Gastrocnemius medialis (tissue), 4 donors: Measurements from ENCODE around the gene CAV1. TPM values are rescaled to one million over a fixed set of nuclear protein-coding genes. Genes with fewer than 3 reads are reported as not detected.

Experiments
- ATAC-seq, 2 donors: fragments of 150-250 bp; one replicate each; pipeline ENCODE4 v1.9.1; 2016
- DNase-seq, 2 donors: peaks; one replicate each; pipeline ENCODE4 v3.0.0-alpha.2; 2019
- H3K27ac ChIP-seq, 4 donors: fragments of 200-600 bp; sonication (generic); 1 replicate in 1 of 4; 2 replicates in 3 of 4; pipeline ENCODE4 v1.5.1; 2016 to 2018; ENCODE audit warnings: mild to moderate bottlenecking in 2 of 4, moderate library complexity in 1 of 4
- H3K27me3 ChIP-seq, 3 donors: fragments of 200-600 bp; sonication (generic) in 2 of 3; 1 replicate in 1 of 3; 2 replicates in 2 of 3; pipeline versions ENCODE4 v1.5.1 to v1.6.0; 2016 to 2019; ENCODE audit warnings: mild to moderate bottlenecking in 1 of 3, moderate library complexity in 1 of 3
- H3K36me3 ChIP-seq, 2 donors: fragments of 200-600 bp; sonication (generic) in 1 of 2; one replicate each; pipeline ENCODE4 v1.5.1; 2017 to 2018
- H3K4me1 ChIP-seq, 2 donors: fragments of 200-600 bp; sonication (generic) in 1 of 2; one replicate each; pipeline ENCODE4 v1.5.1; 2016 to 2017; ENCODE audit warnings: mild to moderate bottlenecking in 2 of 2
- H3K4me3 ChIP-seq, 4 donors: fragments of 200-600 bp; sonication (generic) in 3 of 4; 1 replicate in 1 of 4; 2 replicates in 3 of 4; pipeline ENCODE4 v1.5.1; 2016 to 2019; ENCODE audit warnings: mild to moderate bottlenecking in 2 of 4
- H3K9me3 ChIP-seq, 3 donors: fragments of 200-600 bp; sonication (generic) in 2 of 3; 1 replicate in 1 of 3; 2 replicates in 2 of 3; pipeline ENCODE4 v1.5.1; 2016 to 2019
- POLR2A ChIP-seq, 2 donors: fragments of 450-650 bp; IDR thresholded peaks; one replicate each; pipeline ENCODE4 v1.6.1; 2017; ENCODE audit warnings: antibody characterized with exemption in 2 of 2, mild to moderate bottlenecking in 2 of 2, moderate library complexity in 2 of 2
- in situ Hi-C, 4 donors: fragments of 200-750 bp; cut with MboI; loops; one replicate each; pipeline versions ENCODE4 v1.15.0 to v1.8.0; 2017; ENCODE audit warnings: low sequenced_read_pairs in 4 of 4
- intact Hi-C: fragments of 100-400 bp; cut with DNase I; formaldehyde crosslinking; loops from one replicate; pipeline ENCODE4 v1.15.1; 2023; ENCODE audit warnings: low total_unique reads
- total RNA-seq, 4 donors: library from RNA; depleted of rRNA; stranded (reverse); fragments of >200 nt; gene quantifications; one replicate each; pipeline versions ENCODE4 v1.1.0 to v1.2.3, GENCODE V29; 2016
- TF ChIP-seq, protein P1 (sequence below), 5 experiments: fragments of 450-650 bp in 3 of 5; fragments of 200-600 bp in 2 of 5; sonication (generic) in 2 of 5; IDR thresholded peaks in 4 of 5; conservative IDR thresholded peaks in 1 of 5; 1 replicate in 4 of 5; 2 replicates in 1 of 5; pipeline ENCODE4 v1.5.1; 2016 to 2019; ENCODE audit warnings: antibody characterized with exemption in 5 of 5, mild to moderate bottlenecking in 3 of 5, moderate library complexity in 3 of 5

CAV1 gene
- total RNA-seq, 4 donors from 2014 or later: 64.7 to 87.8 (median 71.2) TPM

DNA sequence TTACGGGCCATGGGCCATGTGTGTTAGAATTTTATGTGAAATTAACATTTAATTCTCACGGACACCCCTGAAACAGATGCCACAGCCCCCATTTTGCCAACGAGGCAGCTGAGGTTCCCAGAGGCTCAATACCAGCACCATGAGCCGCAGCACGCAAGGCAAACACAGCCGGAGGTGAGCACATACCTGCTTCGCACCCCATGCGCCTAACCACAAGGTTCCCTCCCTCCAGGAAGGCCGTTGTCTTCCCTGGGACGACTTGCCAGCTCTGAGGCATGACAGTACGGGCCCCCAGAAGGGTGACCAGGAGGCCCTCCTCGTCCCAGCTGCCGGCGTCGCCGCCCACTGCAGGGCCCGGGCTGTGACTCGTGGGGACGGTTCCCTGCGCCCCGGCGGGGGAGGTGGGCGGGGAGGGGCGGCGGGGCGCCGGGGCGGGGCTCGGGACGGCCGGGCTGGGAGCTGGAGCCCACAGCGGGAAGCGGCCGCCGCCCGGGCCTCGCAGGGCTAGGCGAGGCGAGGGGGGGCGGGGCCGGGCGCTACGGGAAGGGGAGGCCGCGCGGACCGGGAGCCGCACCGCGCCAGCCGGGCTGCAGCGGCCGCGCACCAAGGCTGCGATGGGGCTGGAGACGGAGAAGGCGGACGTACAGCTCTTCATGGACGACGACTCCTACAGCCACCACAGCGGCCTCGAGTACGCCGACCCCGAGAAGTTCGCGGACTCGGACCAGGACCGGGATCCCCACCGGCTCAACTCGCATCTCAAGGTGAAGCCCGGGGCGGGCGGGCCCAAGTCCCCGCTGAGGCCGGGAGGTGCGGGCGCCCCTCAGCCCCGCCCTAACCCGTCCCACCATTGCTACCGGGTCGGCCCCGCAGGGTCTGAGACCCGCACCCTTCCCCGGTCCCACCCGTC lies 25.4 kb upstream of the CAV1 start, which contains the start of gene CAV2:
TSS of gene CAV2 (plus strand) at position 571 of the 910 bp plus-strand sequence. CDS start at position 615, 44 bp downstream.
- Histone ChIP-seq H3K27me3 (peaks cover 0 to 16% (median 11%) of the 10 kb centered on the region in 3 donors), H3K36me3 (no peaks in the 10 kb centered on the region), H3K9me3 (no peaks in the 10 kb centered on the region), H3K27ac (peak within 1 kb of the TSS; percentile 74 to 87 (median 83)), H3K4me3 (peak within 1 kb of the TSS; percentile 74 to 87 (median 78)), H3K4me1 (peaks cover 0 to 6% of the 10 kb centered on the region in 2 donors)
- ATAC-seq (peak; percentile 72 to 83), DNase-seq (peak; percentile 10 to 18)
- in situ Hi-C loops: no loop called here
- TF ChIP-seq, protein P1, sequence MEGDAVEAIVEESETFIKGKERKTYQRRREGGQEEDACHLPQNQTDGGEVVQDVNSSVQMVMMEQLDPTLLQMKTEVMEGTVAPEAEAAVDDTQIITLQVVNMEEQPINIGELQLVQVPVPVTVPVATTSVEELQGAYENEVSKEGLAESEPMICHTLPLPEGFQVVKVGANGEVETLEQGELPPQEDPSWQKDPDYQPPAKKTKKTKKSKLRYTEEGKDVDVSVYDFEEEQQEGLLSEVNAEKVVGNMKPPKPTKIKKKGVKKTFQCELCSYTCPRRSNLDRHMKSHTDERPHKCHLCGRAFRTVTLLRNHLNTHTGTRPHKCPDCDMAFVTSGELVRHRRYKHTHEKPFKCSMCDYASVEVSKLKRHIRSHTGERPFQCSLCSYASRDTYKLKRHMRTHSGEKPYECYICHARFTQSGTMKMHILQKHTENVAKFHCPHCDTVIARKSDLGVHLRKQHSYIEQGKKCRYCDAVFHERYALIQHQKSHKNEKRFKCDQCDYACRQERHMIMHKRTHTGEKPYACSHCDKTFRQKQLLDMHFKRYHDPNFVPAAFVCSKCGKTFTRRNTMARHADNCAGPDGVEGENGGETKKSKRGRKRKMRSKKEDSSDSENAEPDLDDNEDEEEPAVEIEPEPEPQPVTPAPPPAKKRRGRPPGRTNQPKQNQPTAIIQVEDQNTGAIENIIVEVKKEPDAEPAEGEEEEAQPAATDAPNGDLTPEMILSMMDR (IDR thresholded peaks at IDR 0.05 in 4 of 5, conservative IDR thresholded peaks at IDR 0.05 in 1 of 5): no peak
- peak; percentile 38 to 44 for TF ChIP-seq POLR2A (IDR thresholded peaks at IDR 0.05)
- intact Hi-C loops: loop anchor here (2.0 kb wide), 1 partner anchor 25 kb away; the partner anchor contains the start of gene CAV1

DNA sequence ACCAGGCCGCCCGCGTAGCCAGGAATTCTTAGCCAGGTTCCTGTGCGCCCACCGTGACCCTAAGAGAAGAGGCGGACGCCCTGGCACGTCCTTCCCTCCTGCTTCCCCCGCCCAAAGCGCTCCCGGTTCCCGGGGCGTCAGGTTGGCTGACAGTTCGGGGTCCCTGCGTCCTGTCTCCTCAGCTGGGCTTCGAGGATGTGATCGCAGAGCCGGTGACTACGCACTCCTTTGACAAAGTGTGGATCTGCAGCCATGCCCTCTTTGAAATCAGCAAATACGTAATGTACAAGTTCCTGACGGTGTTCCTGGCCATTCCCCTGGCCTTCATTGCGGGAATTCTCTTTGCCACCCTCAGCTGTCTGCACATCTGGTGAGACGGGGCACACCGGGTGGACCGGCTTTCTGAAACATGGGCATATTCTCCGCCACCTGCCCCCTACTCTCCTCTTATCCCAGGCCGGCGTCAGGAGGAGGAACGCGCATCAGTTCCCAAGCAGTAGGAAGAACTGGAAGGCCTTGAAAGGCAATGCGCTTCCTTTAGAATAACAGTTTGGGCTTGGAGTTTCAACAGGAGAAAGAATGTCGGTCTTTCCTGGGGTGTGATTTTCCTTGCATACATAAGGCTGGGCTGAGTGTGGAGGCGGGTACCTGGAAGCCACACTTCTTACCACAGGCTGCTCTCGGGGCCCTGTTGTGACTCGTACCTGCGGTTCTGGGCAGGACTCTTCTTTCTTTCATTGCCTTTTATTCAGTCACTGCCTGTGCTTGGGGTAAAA lies 24.6 kb upstream of the CAV1 start:
- Histone ChIP-seq H3K27ac (peak overlapping the region; percentile 74 to 87 (median 83)), H3K9me3 (no peaks in the 10 kb centered on the region), H3K4me1 (peaks cover 0 to 6% of the 10 kb centered on the region in 2 donors), H3K4me3 (peak overlapping the region; percentile 74 to 87 (median 78)), H3K36me3 (no peaks in the 10 kb centered on the region), H3K27me3 (peaks cover 0 to 16% (median 11%) of the 10 kb centered on the region in 3 donors)
- DNase-seq (no peak), ATAC-seq (peak; percentile 31 to 36)
- TF ChIP-seq, protein P1 (IDR thresholded peaks at IDR 0.05 in 4 of 5, conservative IDR thresholded peaks at IDR 0.05 in 1 of 5): no peak
- in situ Hi-C loops (no loop called here), intact Hi-C loops (loop anchor here (2.0 kb wide), 1 partner anchor 25 kb away; the partner anchor contains the start of gene CAV1)

DNA sequence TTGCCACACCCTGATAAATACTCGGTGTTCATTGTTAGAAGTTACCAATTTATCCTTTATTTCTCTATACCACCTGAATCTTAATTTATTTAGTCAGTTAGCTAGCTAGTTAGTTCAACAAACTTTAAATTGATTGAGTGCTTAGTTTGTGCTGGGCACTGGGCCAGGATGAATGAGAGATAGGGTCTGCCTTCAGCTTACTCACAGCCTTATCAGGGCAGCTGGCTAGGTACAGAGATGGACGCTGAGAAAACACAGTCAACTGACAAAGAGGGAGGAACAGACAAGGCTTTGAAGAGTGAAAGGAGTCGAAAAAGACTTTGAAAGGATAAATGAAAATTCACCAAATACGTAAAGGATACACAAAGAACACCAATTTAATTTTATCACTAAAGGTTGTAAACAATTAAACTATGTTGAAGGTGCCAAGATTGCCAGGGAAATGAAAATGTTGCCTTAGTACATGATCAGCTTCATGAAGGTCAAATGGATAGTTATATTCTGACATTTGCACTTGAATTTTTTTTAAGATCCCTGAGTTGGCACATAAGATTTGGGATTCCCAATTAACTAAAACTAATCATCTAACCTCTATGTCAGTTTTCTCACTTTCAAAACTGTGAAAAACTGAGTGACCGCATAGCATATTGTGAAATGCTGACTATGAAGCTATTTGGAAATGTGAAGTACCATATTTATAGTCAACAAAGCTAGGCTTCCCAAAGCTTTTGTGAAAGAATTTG lies 23.2 kb upstream of the CAV1 start:
- DNase-seq (no peak), ATAC-seq (no peak)
- Histone ChIP-seq H3K4me3 (peak overlapping the region; percentile 74 to 87 (median 78)), H3K9me3 (no peaks in the 10 kb centered on the region), H3K4me1 (peaks cover 0 to 6% of the 10 kb centered on the region in 2 donors), H3K36me3 (no peaks in the 10 kb centered on the region), H3K27me3 (peaks cover 0 to 16% (median 11%) of the 10 kb centered on the region in 3 donors), H3K27ac (peak overlapping the region; percentile 74 to 87 (median 83))
- in situ Hi-C loops (no loop called here), intact Hi-C loops (loop anchor here (2.0 kb wide), 1 partner anchor 23 kb away; the partner anchor contains the start of gene CAV1)
- TF ChIP-seq POLR2A (IDR thresholded peaks at IDR 0.05): no peak
- TF ChIP-seq, protein P1 (IDR thresholded peaks at IDR 0.05 in 4 of 5, conservative IDR thresholded peaks at IDR 0.05 in 1 of 5): no peak
